HG02798 (cell line): ENCODE measurements around the gene C5orf22.
"Not testable (repeated sequence)": the region's sequence is repeated elsewhere in the genome, so short reads cannot be mapped to it uniquely, and the experiment has no call there.

Experiments
- ATAC-seq: cut with Tn5 transposase; IDR thresholded peaks from one replicate; pipeline ENCODE4 v1.9.1; 2021; ENCODE audit warnings: mild to moderate bottlenecking; ENCODE audit not compliant: unreplicated experiment, poor library complexity

C5orf22 gene

GRCh38 chr5:31551878-31552277 is 19.8 kb downstream of the C5orf22 start:
- ATAC-seq: no peak

GRCh38 chr5:31553863-31554262 is 21.8 kb downstream of the C5orf22 start:
- ATAC-seq: no peak

GRCh38 chr5:31554552-31554951 is 22.5 kb downstream of the C5orf22 start:
- ATAC-seq: no peak

GRCh38 chr5:31556461-31556860 is 24.4 kb downstream of the C5orf22 start:
- no peak for ATAC-seq

- ATAC-seq: no peak
Measured at GRCh38 chr5:31559942-31560341, 27.8 kb downstream of the C5orf22 start.

GRCh38 chr5:31561946-31562345 is 29.8 kb downstream of the C5orf22 start:
- ATAC-seq: no peak

- no peak for ATAC-seq
Measured at GRCh38 chr5:31563216-31563615, 31.1 kb downstream of the C5orf22 start.

GRCh38 chr5:31566362-31566761 is 34.3 kb downstream of the C5orf22 start:
- not testable (repeated sequence) for ATAC-seq

GRCh38 chr5:31568302-31568835 is 36.3 kb downstream of the C5orf22 start:
- no peak for ATAC-seq

- ATAC-seq: no peak
Measured at GRCh38 chr5:31569068-31569467, 37.0 kb downstream of the C5orf22 start.

GRCh38 chr5:31573494-31574142 is 41.5 kb downstream of the C5orf22 start:
- ATAC-seq: peak; percentile 80

GRCh38 chr5:31574772-31575171 is 42.7 kb downstream of the C5orf22 start:
- ATAC-seq: no peak

- no peak for ATAC-seq
Measured at GRCh38 chr5:31577438-31577837, 45.3 kb downstream of the C5orf22 start.

GRCh38 chr5:31579558-31579957 is 47.5 kb downstream of the C5orf22 start:
- ATAC-seq: no peak

- no peak for ATAC-seq
Measured at GRCh38 chr5:31581498-31582099, 49.5 kb downstream of the C5orf22 start.

- no peak for ATAC-seq
Measured at GRCh38 chr5:31583129-31583528, 51.0 kb downstream of the C5orf22 start.

GRCh38 chr5:31585166-31585894 is 53.2 kb downstream of the C5orf22 start:
- ATAC-seq: no peak

- no peak for ATAC-seq
Measured at GRCh38 chr5:31585895-31586270, 53.8 kb downstream of the C5orf22 start.

- ATAC-seq: no peak
Measured at GRCh38 chr5:31587546-31587945, 55.4 kb downstream of the C5orf22 start.

- no peak for ATAC-seq
Measured at GRCh38 chr5:31593665-31594064, 61.6 kb downstream of the C5orf22 start.

GRCh38 chr5:31596354-31596753 is 64.3 kb downstream of the C5orf22 start:
- ATAC-seq: no peak
